Kidney epithelial cell (primary cell): ENCODE data around the gene MYL5. TPM values are rescaled to one million over a fixed set of nuclear protein-coding genes. Genes with fewer than 3 reads are reported as not detected.
A peak's percentile ranks its signal among the peaks of the same experiment; 100 is the strongest.

Experiments
- DNase-seq: peaks from one replicate; pipeline ENCODE4 v3.0.0-alpha.2; 2010; ENCODE audit warnings: low read depth
- H3K27me3 ChIP-seq: 2 replicates; pipeline ENCODE4 v1.6.0; 2011; ENCODE audit warnings: low read length; ENCODE audit not compliant: control insufficient read depth, insufficient read depth
- H3K36me3 ChIP-seq: 2 replicates; pipeline ENCODE4 v1.5.1; 2011; ENCODE audit warnings: low read length; ENCODE audit not compliant: control insufficient read depth, insufficient read depth
- H3K4me3 ChIP-seq: 2 replicates; pipeline ENCODE4 v1.5.1; 2011; ENCODE audit warnings: low read depth, mild to moderate bottlenecking, control low read depth, low read length
- CTCF ChIP-seq: IDR thresholded peaks from 2 replicates; pipeline ENCODE4 v1.5.1; 2011; ENCODE audit warnings: mild to moderate bottlenecking, moderate library complexity, low read length, control low read depth, inconsistent platforms; ENCODE audit not compliant: insufficient read depth, poor library complexity, severe bottlenecking
- total RNA-seq: library from RNA; depleted of rRNA; stranded (reverse); fragments of >200 nt; gene quantifications from 2 replicates; pipeline ENCODE4 v1.2.3, GENCODE V29; 2015

The MYL5 gene
- total RNA-seq, 1 donor from 2014 or later = 7.8 TPM

GRCh38 chr4:685679-686412, 11.5 kb downstream of the MYL5 start:
- Histone ChIP-seq H3K27me3 (no peaks in the 10 kb centered on the region), H3K4me3 (no peak overlapping the region), H3K36me3 (no peaks in the 10 kb centered on the region)
- no peak for TF ChIP-seq CTCF
- no peak for DNase-seq

GRCh38 chr4:686413-687040, 12.2 kb downstream of the MYL5 start:
- DNase-seq = no peak
- TF ChIP-seq CTCF = no peak

GRCh38 chr4:687048-687970, 13.0 kb downstream of the MYL5 start:
- Histone ChIP-seq H3K27me3 (no peaks in the 10 kb centered on the region), H3K4me3 (no peak overlapping the region), H3K36me3 (no peaks in the 10 kb centered on the region)
- DNase-seq = peak; percentile 62
- TF ChIP-seq CTCF = no peak

More at GRCh38 chr4:686413-687040, 12.2 kb downstream of the MYL5 start:
- H3K4me3 ChIP-seq = no peak overlapping the region
- no peaks in the 10 kb centered on the region for H3K36me3 ChIP-seq
- H3K27me3 ChIP-seq = no peaks in the 10 kb centered on the region

GRCh38 chr4:687971-688853, 13.9 kb downstream of the MYL5 start:
- no peak for DNase-seq
- TF ChIP-seq CTCF = no peak
- H3K27me3 ChIP-seq = peaks cover 4% of the 10 kb centered on the region
- H3K4me3 ChIP-seq = peak overlapping the region; percentile 25
- no peaks in the 10 kb centered on the region for H3K36me3 ChIP-seq
